ENCODE data around the gene G6PC3. TPM values are rescaled to one million over a fixed set of nuclear protein-coding genes. Genes with fewer than 3 reads are reported as not detected.
"Not testable (repeated sequence)": the region's sequence is repeated elsewhere in the genome, so short reads cannot be mapped to it uniquely, and the experiment has no call there.

Gene G6PC3, protein sequence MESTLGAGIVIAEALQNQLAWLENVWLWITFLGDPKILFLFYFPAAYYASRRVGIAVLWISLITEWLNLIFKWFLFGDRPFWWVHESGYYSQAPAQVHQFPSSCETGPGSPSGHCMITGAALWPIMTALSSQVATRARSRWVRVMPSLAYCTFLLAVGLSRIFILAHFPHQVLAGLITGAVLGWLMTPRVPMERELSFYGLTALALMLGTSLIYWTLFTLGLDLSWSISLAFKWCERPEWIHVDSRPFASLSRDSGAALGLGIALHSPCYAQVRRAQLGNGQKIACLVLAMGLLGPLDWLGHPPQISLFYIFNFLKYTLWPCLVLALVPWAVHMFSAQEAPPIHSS
- 100 to 1,000 TPM in 1 of 2 donors, 10 to 100 TPM in 1; 88.8 to 129 TPM for total RNA-seq
- polyA plus RNA-seq (2013, experiment 1 of 2) = 107 TPM
- 101 TPM for polyA plus RNA-seq (2013, experiment 2 of 2)
- long read RNA-seq, experiment 1, transcript G6PC3-201 (6 exons, 1,533 nt) = major isoform, 55 of 80 reads
- long read RNA-seq, experiment 1, partial matches to known transcripts = 17 of 80 reads
- long read RNA-seq, experiment 1, other reads (novel, unspliced or antisense) = 5 of 80 reads
- long read RNA-seq, experiment 2, transcript G6PC3-202 (6 exons, 1,572 nt) = minor isoform, 11 of 179 reads
- long read RNA-seq, experiment 2, transcript G6PC3-201 (6 exons, 1,533 nt) = major isoform, 154 of 179 reads
- long read RNA-seq, experiment 2, partial matches to known transcripts = 2 of 179 reads
- long read RNA-seq, experiment 2, other reads (novel, unspliced or antisense) = 12 of 179 reads
- long read RNA-seq, experiment 3, transcript G6PC3-201 (6 exons, 1,533 nt) = major isoform, 61 of 75 reads
- long read RNA-seq, experiment 3, transcript G6PC3-202 (6 exons, 1,572 nt) = minor isoform, 5 of 75 reads
- long read RNA-seq, experiment 3, partial matches to known transcripts = 0 of 75 reads
- long read RNA-seq, experiment 3, other reads (novel, unspliced or antisense) = 8 of 75 reads
- long read RNA-seq, experiment 4, transcript G6PC3-202 (6 exons, 1,572 nt) = minor isoform, 26 of 645 reads
- long read RNA-seq, experiment 4, transcript G6PC3-201 (6 exons, 1,533 nt) = major isoform, 596 of 645 reads
- long read RNA-seq, experiment 4, partial matches to known transcripts = 2 of 645 reads
- long read RNA-seq, experiment 4, other reads (novel, unspliced or antisense) = 19 of 645 reads

DNA sequence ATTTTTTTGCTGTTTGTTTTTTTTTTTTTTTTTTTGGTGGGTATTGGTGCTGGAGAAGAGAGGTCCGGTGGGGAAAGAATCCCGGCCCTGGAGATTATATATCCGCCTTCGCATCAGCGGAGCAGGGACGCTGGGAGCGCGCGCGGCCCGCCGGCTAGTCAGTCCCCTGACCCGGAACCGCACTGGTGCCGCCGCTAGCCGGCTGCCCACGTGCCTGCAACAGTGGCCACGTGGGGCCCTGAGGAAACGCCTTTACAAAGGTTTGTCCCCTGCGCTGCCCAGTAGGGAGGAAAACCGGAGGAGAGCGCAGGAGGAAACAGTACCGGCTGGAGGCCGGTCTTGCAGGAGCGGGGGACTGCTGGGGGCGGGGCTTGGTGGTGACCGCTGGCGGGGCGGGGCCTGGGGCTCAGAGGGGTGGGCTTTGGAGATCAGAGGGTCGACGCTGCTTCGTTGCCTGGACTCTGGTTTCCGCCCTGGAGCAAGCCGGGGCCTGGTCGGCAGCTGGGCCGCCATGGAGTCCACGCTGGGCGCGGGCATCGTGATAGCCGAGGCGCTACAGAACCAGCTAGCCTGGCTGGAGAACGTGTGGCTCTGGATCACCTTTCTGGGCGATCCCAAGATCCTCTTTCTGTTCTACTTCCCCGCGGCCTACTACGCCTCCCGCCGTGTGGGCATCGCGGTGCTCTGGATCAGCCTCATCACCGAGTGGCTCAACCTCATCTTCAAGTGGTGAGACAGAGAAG, at the start of gene G6PC3:
G6PC3 (plus strand) TSS at position 281 of the 743 bp plus-strand sequence; CDS start at position 512, 231 bp downstream.
- H3K4me3 Mint-ChIP-seq = peak within 1 kb of the TSS; percentile 87
- WGBS, 2 experiments (ENCODE audit: insufficient coverage in 1 of 2, insufficient read length in 1 of 2) = 0 to 2% methylated on average over 27 to 53 of the region's 53 CpGs
- Histone ChIP-seq H3K36me3 (ENCODE audit: control insufficient read depth, insufficient read depth, low read length) (peaks cover 10% of the 10 kb centered on the region), H3K9me3 (ENCODE audit: control insufficient read depth, low read length) (no peaks in the 10 kb centered on the region), H3K27me3 (ENCODE audit: control insufficient read depth, insufficient read depth, low read length, poor library complexity, severe bottlenecking) (no peaks in the 10 kb centered on the region), H3K27ac (ENCODE audit: low read depth, low read length) (peak within 1 kb of the TSS; percentile 92), H3K4me1 (ENCODE audit: control insufficient read depth, insufficient read depth, low read length) (peaks cover 3% of the 10 kb centered on the region), H3K4me3 (ENCODE audit: low read length) (peak within 1 kb of the TSS; percentile 83), H3K9ac (ENCODE audit: extremely low read depth, low read length, poor library complexity, severe bottlenecking) (peak within 1 kb of the TSS; percentile 72)
- no peaks in the 10 kb centered on the region for H3K9me3 Mint-ChIP-seq
- TF ChIP-seq CTCF (conservative IDR thresholded peaks at IDR 0.05) = peak; percentile 15
- peaks cover 12% of the 10 kb centered on the region for H3K36me3 Mint-ChIP-seq (ENCODE audit: low read depth)
- H3K27ac Mint-ChIP-seq = peak within 1 kb of the TSS; percentile 93
- DNase-seq = peak; percentile 100
- no peaks in the 10 kb centered on the region for H3K27me3 Mint-ChIP-seq (ENCODE audit: insufficient read depth)
- H3K4me1 Mint-ChIP-seq = peaks cover 7% of the 10 kb centered on the region

DNA sequence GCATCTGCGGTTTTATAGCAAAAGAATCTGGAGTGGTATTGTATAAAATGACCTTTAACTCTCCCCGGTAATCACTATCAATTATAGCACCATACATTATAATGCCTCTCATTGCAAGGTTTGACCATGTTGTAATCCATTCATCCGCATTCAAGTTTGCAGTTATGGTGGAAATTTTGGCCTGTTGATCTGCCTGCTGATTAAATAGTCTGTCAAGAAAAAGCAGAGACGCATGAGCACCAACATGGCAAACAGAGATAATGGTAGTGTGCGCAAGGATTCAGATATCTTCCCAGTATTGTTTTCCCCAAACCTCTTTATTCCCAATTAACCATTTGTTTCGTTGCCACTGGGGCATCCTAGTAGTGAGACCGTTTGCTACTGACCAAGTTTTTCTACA, 49.3 kb upstream of the G6PC3 start:
- WGBS, 2 experiments (ENCODE audit: insufficient coverage in 1 of 2, insufficient read length in 1 of 2) = 89 to 90% methylated on average over 5 to 7 of the region's 7 CpGs
- H3K4me3 ChIP-seq (ENCODE audit: low read length); H3K27me3 ChIP-seq (ENCODE audit: control insufficient read depth, insufficient read depth, low read length, poor library complexity, severe bottlenecking); H3K27me3 Mint-ChIP-seq (ENCODE audit: insufficient read depth); H3K4me3 Mint-ChIP-seq; DNase-seq; H3K4me1 ChIP-seq (ENCODE audit: control insufficient read depth, insufficient read depth, low read length); H3K27ac ChIP-seq (ENCODE audit: low read depth, low read length); H3K9me3 Mint-ChIP-seq; H3K4me1 Mint-ChIP-seq; H3K9me3 ChIP-seq (ENCODE audit: control insufficient read depth, low read length); H3K9ac ChIP-seq (ENCODE audit: extremely low read depth, low read length, poor library complexity, severe bottlenecking); H3K27ac Mint-ChIP-seq: not testable (repeated sequence)
- peaks cover 25% of the 10 kb centered on the region for H3K36me3 ChIP-seq (ENCODE audit: control insufficient read depth, insufficient read depth, low read length)
- peaks cover 24% of the 10 kb centered on the region for H3K36me3 Mint-ChIP-seq (ENCODE audit: low read depth)

- H3K36me3 Mint-ChIP-seq (ENCODE audit: low read depth) = peaks cover 29% of the 10 kb centered on the region
- TF ChIP-seq CTCF (conservative IDR thresholded peaks at IDR 0.05) = no peak
- no peak for DNase-seq
- H3K4me1 Mint-ChIP-seq = no peaks in the 10 kb centered on the region
- no peak overlapping the region for H3K4me3 ChIP-seq (ENCODE audit: low read length)
- no peaks in the 10 kb centered on the region for H3K27me3 ChIP-seq (ENCODE audit: control insufficient read depth, insufficient read depth, low read length, poor library complexity, severe bottlenecking)
- no peaks in the 10 kb centered on the region for H3K9me3 ChIP-seq (ENCODE audit: control insufficient read depth, low read length)
- WGBS, 2 experiments (ENCODE audit: insufficient coverage in 1 of 2, insufficient read length in 1 of 2) = 98 to 100% methylated on average over 2 of the region's 2 CpGs
- H3K27ac ChIP-seq (ENCODE audit: low read depth, low read length) = no peak overlapping the region
- no peak overlapping the region for H3K4me3 Mint-ChIP-seq
- H3K36me3 ChIP-seq (ENCODE audit: control insufficient read depth, insufficient read depth, low read length) = peaks cover 25% of the 10 kb centered on the region
- no peak overlapping the region for H3K9ac ChIP-seq (ENCODE audit: extremely low read depth, low read length, poor library complexity, severe bottlenecking)
- peak overlapping the region; percentile 11 for H3K27ac Mint-ChIP-seq
- H3K9me3 Mint-ChIP-seq = no peaks in the 10 kb centered on the region
- no peaks in the 10 kb centered on the region for H3K4me1 ChIP-seq (ENCODE audit: control insufficient read depth, insufficient read depth, low read length)
- no peaks in the 10 kb centered on the region for H3K27me3 Mint-ChIP-seq (ENCODE audit: insufficient read depth)
Measured at GRCh38 chr17:44022246-44022645, 48.3 kb upstream of the G6PC3 start.
